Ovary (tissue), 10 donors: ENCODE measurements around the gene ZNRD2. TPM values are rescaled to one million over a fixed set of nuclear protein-coding genes. Genes with fewer than 3 reads are reported as not detected.
"Not testable (repeated sequence)": the region's sequence is repeated elsewhere in the genome, so short reads cannot be mapped to it uniquely, and the experiment has no call there.

Source experiments
- DNase-seq, 5 donors: peaks; one replicate each; pipeline ENCODE4 v3.0.0-alpha.2; 2019 to 2020
- H3K27ac ChIP-seq, 2 donors: fragments of 200-600 bp; one replicate each; pipeline versions ENCODE4 v1.5.1 to v1.8.0; 2019 to 2022
- H3K27me3 ChIP-seq: fragments of 200-600 bp; one replicate; pipeline ENCODE4 v1.8.0; 2022
- H3K36me3 ChIP-seq: fragments of 200-600 bp; sonication (generic); one replicate; pipeline ENCODE4 v1.5.1; 2019
- H3K4me1 ChIP-seq: one replicate; pipeline ENCODE4 v1.8.1; 2013; ENCODE audit warnings: mild to moderate bottlenecking, moderate library complexity; ENCODE audit not compliant: insufficient read depth
- H3K4me3 ChIP-seq: fragments of 200-600 bp; sonication (generic); one replicate; pipeline ENCODE4 v1.5.1; 2017
- H3K9me3 ChIP-seq, 2 donors: fragments of 200-600 bp in 1 of 2; sonication (generic) in 1 of 2; one replicate each; pipeline versions ENCODE4 v1.5.1 to v1.8.1; 2013 to 2019; ENCODE audit warnings: mild to moderate bottlenecking in 1 of 2, moderate library complexity in 1 of 2
- EP300 ChIP-seq: sonication (generic); formaldehyde crosslinking; IDR thresholded peaks from one replicate; pipeline ENCODE4 v1.6.1; 2017; ENCODE audit warnings: antibody characterized with exemption
- POLR2A ChIP-seq: fragments of 450-650 bp; IDR thresholded peaks from one replicate; pipeline ENCODE4 v1.6.1; 2017; ENCODE audit warnings: antibody characterized with exemption, mild to moderate bottlenecking, moderate library complexity
- WGBS, 3 donors: extraction: QIAGEN DNeasy Blood & Tissue Kit in 1 of 3; methylation state at CpG; one replicate each; pipeline versions ENCODE4 v1.1.5 to v1.1.7; 2013 to 2017; 5-methylcytosine and 5-hydroxymethylcytosine counted together
- intact Hi-C, 4 donors: fragments of 100-400 bp; cut with DNase I; formaldehyde crosslinking; loops; one replicate each; pipeline versions ENCODE4 v1.11.0 to v1.15.1; 2022 to 2023
- long read RNA-seq, 3 donors: library from polyadenylated mRNA in 2 of 3; unstranded in 2 of 3; transcript quantifications; one replicate each; pipeline ENCODE4 v2.0.0 and lab custom pipeline, GENCODE V29; 2021 to 2026
- polyA plus RNA-seq, 2 donors: library from polyadenylated mRNA; stranded (reverse); fragments of 200-250 nt in 1 of 2; fragments of 350-450 nt in 1 of 2; fragmentation: Illumina TruSeq in 1 of 2; extraction: RNeasy Lipid Tissue Mini Kit (QIAGEN cat#74804) in 1 of 2; gene quantifications; one replicate each; pipeline ENCODE4 v1.2.3, GENCODE V29; 2013 to 2014
- total RNA-seq, 7 donors: library from RNA; depleted of rRNA in 2 of 7; stranded (reverse); fragments of >200 nt in 2 of 7; fragmentation: NEBNext Ultra II Directional in 3 of 7; extraction: Animal tissue kit (Norgen Biotek cat#: 25700) in 3 of 7; gene quantifications; one replicate each; pipeline versions ENCODE4 v1.1.0 to v1.2.4, GENCODE V29; 2016 to 2023
- TF ChIP-seq, protein P1 (sequence below), 3 donors: fragments of 450-650 bp in 2 of 3; fragments of 200-600 bp in 1 of 3; IDR thresholded peaks; one replicate each; pipeline versions ENCODE4 v1.5.1 to v1.8.0; 2016 to 2022; ENCODE audit warnings: antibody characterized with exemption in 3 of 3, mild to moderate bottlenecking in 1 of 3
- donor health status: DM: no; HTN: no; CAD: no; lungs with moderate emphysema.
- donor health status: DM: no; HTN: no; CAD: no.
- donor health status: Bipolar disorder and iron deficiency.
- donor health status: DM: yes; HTN: yes; CAD: no.
- donor health status: DM: no; HTN: no; CAD: no.
- donor health status: DM: yes; HTN: yes; CAD: no.

The ZNRD2 gene, protein sequence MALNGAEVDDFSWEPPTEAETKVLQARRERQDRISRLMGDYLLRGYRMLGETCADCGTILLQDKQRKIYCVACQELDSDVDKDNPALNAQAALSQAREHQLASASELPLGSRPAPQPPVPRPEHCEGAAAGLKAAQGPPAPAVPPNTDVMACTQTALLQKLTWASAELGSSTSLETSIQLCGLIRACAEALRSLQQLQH
- total RNA-seq = 10 to 100 TPM; 26.6 to 59.5 (median 39.2) TPM
- 10 to 100 TPM in 1 of 2 donors, 1 to 10 TPM in 1; 2.3 to 61.8 TPM for polyA plus RNA-seq
- long read RNA-seq, donor 1, transcript SSSCA1-201 (4 exons, 698 nt) = major isoform, 16 of 16 reads
- long read RNA-seq, donor 1, partial matches to known transcripts = 0 of 16 reads
- long read RNA-seq, donor 1, other reads (novel, unspliced or antisense) = 0 of 16 reads
- long read RNA-seq, donor 2, transcript SSSCA1-201 (4 exons, 698 nt) = major isoform, 15 of 29 reads
- long read RNA-seq, donor 2, transcript SSSCA1-204 (2 exons, 532 nt) = minor isoform, 7 of 29 reads
- long read RNA-seq, donor 2, transcript SSSCA1-206 (3 exons, 879 nt) = minor isoform, 7 of 29 reads
- long read RNA-seq, donor 2, partial matches to known transcripts = 0 of 29 reads
- long read RNA-seq, donor 2, other reads (novel, unspliced or antisense) = 0 of 29 reads
- long read RNA-seq, donor 3, transcript SSSCA1-201 (4 exons, 698 nt) = major isoform, 29 of 52 reads
- long read RNA-seq, donor 3, partial matches to known transcripts = 1 of 52 reads
- long read RNA-seq, donor 3, other reads (novel, unspliced or antisense) = 19 of 52 reads

DNA sequence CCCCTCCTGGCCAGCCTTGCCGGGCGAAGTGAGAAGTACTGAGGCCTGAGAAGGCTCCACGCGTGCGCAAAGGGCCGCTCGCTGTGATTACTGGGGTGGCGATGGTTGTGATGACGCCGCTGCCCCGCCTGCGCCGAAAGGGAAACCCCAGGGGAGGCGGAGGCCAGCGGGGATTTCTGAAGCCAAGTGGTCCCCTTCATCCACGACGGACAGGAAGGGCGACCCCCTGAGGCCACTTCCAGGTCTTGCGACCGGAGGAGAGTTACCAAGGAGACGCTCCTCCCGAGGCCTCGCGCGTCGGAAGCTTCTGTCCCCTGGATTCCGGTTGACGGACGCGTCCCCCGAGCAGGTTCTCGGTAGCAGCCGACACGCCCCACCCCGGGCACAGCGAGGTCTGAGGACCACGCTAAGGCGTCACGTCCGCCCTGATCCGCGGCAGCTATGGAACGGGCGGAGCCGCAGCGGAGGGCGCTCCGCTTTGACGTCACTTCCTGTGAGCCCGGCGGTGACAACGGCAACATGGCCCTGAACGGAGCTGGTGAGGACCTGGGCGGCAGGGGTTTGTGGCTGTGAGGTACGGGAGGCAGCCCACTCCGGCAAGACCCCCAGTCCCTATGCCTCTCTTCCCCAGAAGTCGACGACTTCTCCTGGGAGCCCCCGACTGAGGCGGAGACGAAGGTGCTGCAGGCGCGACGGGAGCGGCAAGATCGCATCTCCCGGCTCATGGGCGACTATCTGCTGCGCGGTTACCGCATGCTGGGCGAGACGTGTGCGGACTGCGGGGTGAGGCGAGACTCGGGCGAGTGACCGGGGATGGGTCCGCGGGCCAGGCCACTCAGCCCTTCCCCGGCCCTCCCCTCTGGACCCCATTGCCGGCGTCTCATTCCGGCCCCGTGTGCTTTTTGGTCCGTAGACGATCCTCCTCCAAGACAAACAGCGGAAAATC is at the start of gene ZNRD2:
Gene ZNRD2 (plus strand): TSS at position 505 of the 946 bp plus-strand sequence. CDS start 15 bp downstream, at position 520.
- intact Hi-C loops = loop anchor here in 3 of 4 donors (5.0 kb wide), 3 partner anchors 38 to 82 kb away; partner anchors contain the start of gene MAP3K11 (in 1 of the 3)
- WGBS, 3 donors = 0 to 1% (median 0%) methylated on average over 56 to 89 of the region's 89 CpGs
- H3K27ac ChIP-seq = peak within 1 kb of the TSS; percentile 87 to 91
- TF ChIP-seq POLR2A (peak; percentile 86), EP300 (peak; percentile 97)
- TF ChIP-seq, protein P1, sequence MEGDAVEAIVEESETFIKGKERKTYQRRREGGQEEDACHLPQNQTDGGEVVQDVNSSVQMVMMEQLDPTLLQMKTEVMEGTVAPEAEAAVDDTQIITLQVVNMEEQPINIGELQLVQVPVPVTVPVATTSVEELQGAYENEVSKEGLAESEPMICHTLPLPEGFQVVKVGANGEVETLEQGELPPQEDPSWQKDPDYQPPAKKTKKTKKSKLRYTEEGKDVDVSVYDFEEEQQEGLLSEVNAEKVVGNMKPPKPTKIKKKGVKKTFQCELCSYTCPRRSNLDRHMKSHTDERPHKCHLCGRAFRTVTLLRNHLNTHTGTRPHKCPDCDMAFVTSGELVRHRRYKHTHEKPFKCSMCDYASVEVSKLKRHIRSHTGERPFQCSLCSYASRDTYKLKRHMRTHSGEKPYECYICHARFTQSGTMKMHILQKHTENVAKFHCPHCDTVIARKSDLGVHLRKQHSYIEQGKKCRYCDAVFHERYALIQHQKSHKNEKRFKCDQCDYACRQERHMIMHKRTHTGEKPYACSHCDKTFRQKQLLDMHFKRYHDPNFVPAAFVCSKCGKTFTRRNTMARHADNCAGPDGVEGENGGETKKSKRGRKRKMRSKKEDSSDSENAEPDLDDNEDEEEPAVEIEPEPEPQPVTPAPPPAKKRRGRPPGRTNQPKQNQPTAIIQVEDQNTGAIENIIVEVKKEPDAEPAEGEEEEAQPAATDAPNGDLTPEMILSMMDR (IDR thresholded peaks at IDR 0.05) = peak; percentile 16 to 80 (median 76)
- H3K27me3 ChIP-seq = no peaks in the 10 kb centered on the region
- no peaks in the 10 kb centered on the region for H3K9me3 ChIP-seq
- H3K4me1 ChIP-seq = peaks cover 8% of the 10 kb centered on the region
- H3K4me3 ChIP-seq = peak within 1 kb of the TSS; percentile 83
- DNase-seq = peak; percentile 96 to 98 (median 98)
- H3K36me3 ChIP-seq = no peaks in the 10 kb centered on the region

DNA sequence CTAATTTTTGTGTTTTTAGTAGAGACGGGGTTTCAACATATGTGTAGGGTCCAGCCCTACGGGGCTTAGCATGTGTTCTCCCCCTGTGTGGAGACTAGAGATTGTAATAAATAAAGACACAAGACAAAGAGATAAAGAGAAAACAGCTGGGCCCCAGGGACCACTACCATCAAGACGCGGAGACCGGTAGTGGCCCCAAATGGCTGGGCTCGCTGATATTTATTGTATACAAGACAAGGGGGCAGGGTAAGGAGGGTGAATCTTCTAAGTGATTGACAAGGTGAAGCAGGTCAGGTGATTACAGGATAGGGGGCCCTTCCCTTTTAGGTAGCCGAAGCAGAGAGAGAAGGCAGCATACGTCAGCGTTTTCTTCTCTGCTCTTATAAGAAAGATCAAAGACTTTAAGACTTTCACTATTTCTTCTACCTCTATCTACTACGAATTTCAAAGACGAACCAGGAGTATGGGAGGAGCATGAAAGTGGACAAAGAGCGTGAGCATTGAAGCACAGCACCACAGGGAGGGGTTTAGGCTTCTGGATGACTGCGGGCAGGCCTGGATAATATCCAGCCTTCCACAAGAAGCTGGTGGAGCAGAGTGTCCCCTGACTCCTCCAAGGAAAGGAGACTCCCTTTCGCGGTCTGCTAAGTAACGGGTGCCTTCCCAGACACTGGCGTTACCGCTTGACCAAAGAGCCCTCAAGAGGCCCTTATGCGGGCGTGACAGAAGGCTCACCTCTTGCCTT is 48.3 kb upstream of the ZNRD2 start:
- H3K36me3 ChIP-seq, H3K9me3 ChIP-seq, H3K4me3 ChIP-seq, H3K27me3 ChIP-seq, intact Hi-C loops: not testable (repeated sequence)
- Histone ChIP-seq H3K27ac (peak overlapping the region in 1 of 2 donors; percentile 47), H3K4me1 (peaks cover 12% of the 10 kb centered on the region)
- 64 to 70% (median 67%) methylated on average over 20 of the region's 20 CpGs for WGBS, 3 donors
- DNase-seq = peak in 1 of 5 donors; percentile 58

GRCh38 chr11:65522718-65523630 is 47.3 kb upstream of the ZNRD2 start:
- intact Hi-C loops, H3K9me3 ChIP-seq, H3K36me3 ChIP-seq, H3K27me3 ChIP-seq, H3K4me3 ChIP-seq: not testable (repeated sequence)
- peak overlapping the region; percentile 49 to 50 for H3K27ac ChIP-seq
- 28 to 38% (median 29%) methylated on average over 18 of the region's 18 CpGs for WGBS, 3 donors
- DNase-seq = peak in 1 of 5 donors; percentile 35
- peaks cover 12% of the 10 kb centered on the region for H3K4me1 ChIP-seq

DNA sequence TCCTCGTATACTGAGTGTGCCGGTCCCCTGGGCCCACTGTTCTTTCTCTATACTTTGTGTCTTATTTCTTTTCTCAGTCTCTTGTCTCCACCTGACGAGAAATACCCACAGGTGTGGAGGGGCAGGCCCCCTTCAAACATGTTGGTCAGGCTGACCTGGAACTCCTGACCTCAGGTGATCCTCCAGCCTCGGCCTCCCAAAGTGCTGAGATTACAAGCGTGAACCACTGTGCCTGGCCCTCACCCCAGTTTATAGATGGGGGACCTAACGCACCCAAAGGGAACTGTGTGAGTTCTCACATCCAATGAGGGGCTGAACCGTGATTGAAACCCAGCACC is 46.7 kb upstream of the ZNRD2 start:
- WGBS, 3 donors = 81 to 87% (median 87%) methylated on average over 7 of the region's 7 CpGs
- H3K4me3 ChIP-seq, H3K9me3 ChIP-seq, intact Hi-C loops, H3K36me3 ChIP-seq, H3K27me3 ChIP-seq: not testable (repeated sequence)
- DNase-seq = peak in 1 of 5 donors; percentile 42
- Histone ChIP-seq H3K4me1 (peaks cover 12% of the 10 kb centered on the region), H3K27ac (peak overlapping the region; percentile 49 to 50)
